LNCAP (cell line): ENCODE data around the gene CRAT.

Experiments used
- TF ChIP-seq, protein P1 (sequence below): fragments of 450-650 bp; IDR thresholded peaks from 2 replicates; pipeline ENCODE4 v1.5.1; 2017; ENCODE audit warnings: mild to moderate bottlenecking

Gene CRAT

GRCh38 chr9:129058965-129059795 is 51.4 kb downstream of the CRAT start:
- TF ChIP-seq, protein P1, sequence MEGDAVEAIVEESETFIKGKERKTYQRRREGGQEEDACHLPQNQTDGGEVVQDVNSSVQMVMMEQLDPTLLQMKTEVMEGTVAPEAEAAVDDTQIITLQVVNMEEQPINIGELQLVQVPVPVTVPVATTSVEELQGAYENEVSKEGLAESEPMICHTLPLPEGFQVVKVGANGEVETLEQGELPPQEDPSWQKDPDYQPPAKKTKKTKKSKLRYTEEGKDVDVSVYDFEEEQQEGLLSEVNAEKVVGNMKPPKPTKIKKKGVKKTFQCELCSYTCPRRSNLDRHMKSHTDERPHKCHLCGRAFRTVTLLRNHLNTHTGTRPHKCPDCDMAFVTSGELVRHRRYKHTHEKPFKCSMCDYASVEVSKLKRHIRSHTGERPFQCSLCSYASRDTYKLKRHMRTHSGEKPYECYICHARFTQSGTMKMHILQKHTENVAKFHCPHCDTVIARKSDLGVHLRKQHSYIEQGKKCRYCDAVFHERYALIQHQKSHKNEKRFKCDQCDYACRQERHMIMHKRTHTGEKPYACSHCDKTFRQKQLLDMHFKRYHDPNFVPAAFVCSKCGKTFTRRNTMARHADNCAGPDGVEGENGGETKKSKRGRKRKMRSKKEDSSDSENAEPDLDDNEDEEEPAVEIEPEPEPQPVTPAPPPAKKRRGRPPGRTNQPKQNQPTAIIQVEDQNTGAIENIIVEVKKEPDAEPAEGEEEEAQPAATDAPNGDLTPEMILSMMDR, result no peak

- TF ChIP-seq, protein P1, result no peak
These were observed 56.3 kb downstream of the CRAT start for GRCh38 chr9:129054163-129054851.

- TF ChIP-seq, protein P1, result no peak
These were observed 57.6 kb downstream of the CRAT start for GRCh38 chr9:129053020-129053419.

DNA sequence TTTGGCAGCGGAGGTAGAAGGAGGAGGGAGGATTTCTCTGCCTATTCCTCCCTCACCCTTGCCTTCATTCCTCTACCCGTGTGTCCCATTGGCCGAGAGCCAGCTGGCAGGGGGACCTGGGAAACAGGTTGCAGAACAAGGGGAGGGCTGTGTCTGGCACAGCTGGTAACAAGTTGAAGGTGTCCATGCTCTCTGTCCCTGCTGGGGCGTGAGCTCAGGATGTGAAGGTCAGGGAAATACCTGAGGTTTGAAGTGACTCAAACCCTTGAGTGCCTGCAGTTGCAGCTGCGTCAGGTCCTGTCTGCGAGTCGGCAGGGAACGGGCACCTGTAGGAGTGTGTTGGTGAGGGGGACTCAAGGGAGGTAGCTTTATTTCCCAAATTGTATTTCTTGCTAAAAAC is 58.0 kb downstream of the CRAT start:
- TF ChIP-seq, protein P1, result no peak
